Measurements from ENCODE around the gene PCID2.

PCID2 gene

DNA sequence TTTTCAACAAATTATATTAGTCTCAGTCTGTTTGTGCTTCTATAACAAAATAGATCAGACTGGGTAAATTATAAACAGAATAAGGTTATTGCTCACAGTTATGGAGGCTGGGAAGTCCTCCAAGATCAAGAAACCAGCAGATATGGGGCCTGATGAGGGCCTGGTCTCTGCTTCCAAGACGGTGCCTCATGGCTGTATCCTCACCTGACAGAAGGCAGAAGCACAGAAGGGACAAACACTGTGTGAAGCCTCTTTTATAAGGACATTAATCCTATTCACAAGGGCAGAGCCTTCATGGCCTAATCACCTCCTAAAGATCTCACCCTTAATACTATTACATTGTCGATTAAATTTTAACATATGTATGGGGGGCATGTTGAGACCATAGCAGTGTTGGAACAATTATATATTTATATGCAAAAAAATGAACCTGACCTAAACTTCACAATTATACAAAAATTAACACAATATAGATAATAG lies 73.1 kb downstream of the PCID2 start:
- H3K4me3 ChIP-seq (ENCODE audit: low read depth, low read length): no peak overlapping the region

DNA sequence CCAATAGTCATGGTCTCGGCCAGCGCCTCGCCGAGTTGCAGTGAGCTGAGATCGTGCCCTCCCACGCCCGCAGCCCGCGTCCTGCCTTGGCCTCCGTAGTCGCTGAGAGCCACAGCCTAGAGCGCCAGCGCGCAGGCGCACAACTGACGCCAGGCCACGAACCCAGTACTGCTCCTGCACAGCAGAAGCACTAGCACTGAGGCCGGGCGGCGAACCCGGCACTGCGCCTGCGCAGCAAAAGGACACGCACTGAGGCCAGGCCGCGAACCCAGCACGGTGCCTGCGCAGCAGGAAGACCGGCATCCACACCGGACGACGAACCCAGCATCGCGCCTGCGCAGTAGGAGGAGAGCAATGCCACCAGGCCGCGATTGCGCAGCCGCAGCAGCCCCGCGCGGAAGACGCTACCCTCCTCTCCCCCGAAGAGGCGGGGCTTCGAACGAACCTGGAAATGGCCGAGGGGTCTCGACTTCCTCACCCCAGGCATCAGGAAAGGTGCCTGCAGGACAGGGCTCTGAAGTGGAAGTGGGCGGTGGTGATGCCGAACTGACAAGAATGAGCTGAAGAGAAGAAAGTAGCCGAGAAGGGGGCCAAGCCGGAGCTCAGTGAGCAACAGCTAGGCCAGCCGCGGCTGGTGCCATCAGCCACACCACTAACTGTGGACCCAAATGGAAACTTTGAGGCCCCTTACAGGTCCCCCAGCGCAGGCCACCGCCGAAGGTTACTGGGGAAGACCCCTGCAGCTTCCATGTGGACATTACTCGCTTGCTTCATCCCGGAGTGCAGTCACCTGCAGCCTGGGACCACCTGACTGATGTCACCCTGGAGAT lies 78.3 kb downstream of the PCID2 start:
- no peak overlapping the region for H3K4me3 ChIP-seq (ENCODE audit: low read depth, low read length)

DNA sequence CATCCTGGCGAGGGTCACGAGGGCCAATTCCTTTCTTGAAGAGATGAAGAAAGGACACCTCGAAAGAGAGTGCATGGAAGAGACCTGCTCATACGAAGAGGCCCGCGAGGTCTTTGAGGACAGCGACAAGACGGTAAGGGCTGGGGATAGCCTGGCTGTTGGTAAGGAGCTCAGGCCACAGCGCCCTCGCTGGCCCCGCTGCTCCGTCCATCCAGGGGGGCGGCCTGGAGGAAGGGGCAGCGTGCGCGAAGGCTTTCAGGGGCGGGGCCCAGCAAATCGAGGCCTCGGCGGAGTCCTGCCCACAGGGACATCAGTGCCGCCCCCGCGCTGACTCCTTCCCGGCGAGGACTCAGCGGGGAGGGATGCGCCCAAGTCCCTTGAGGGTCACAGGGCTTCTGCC lies 79.0 kb downstream of the PCID2 start:
- no peak overlapping the region for H3K4me3 ChIP-seq (ENCODE audit: low read depth, low read length)
